ENCODE data around the gene MRPL42. TPM values are rescaled to one million over a fixed set of nuclear protein-coding genes. Genes with fewer than 3 reads are reported as not detected.
A peak's percentile ranks its signal among the peaks of the same experiment; 100 is the strongest.

MRPL42 gene
- total and polyA plus RNA-seq, 11 donors, result 23.0 to 53.0 (median 46.2) TPM

DNA sequence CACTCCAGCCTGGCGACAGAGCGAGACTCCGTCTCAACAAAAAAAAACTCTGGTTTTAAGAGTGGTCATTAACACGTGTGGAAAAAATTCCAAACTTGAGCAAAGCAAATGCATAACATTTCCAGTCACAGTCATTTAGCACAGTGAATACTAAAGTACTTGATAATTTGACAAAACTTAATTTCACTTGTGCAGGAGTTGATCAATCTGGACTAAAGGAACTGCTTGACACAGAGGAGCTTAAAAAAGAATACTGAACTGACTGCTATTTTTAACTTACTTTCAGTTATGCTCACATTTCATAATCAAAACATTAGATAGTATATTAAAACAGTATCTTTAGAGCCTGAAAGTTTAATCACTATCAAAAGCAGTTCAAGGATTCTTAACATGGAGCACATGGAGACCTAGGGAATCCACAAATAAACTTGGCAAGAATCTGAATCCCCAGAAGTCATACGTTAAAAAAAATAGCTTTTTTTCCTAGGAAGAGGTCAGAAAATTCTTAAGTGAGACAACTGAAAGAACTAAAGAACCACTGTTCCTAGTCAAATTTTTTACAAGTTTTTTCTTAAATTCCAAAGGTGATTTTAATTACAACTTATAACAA, 33.0 kb upstream of the MRPL42 start:
- DNase-seq, result no peak
- H3K4me3 ChIP-seq, result peak overlapping the region in 9 of 12 donors; percentile 11 to 29 (median 19)
- peak overlapping the region; percentile 44 to 69 (median 56) for H3K27ac ChIP-seq
- peaks cover 9 to 91% (median 62%) of the 10 kb centered on the region in 12 donors for H3K4me1 ChIP-seq
- ATAC-seq, result peak in 3 of 4 donors; percentile 27 to 49 (median 40)
- 27 to 44% (median 36%) methylated on average over 5 of the region's 5 CpGs for WGBS, 4 donors
- H3K36me3 ChIP-seq, result no peaks in the 10 kb centered on the region
- H3K27me3 ChIP-seq, result no peaks in the 10 kb centered on the region
- no peaks in the 10 kb centered on the region for H3K9me3 ChIP-seq
- intact Hi-C loops (cut with DNase I), result no loop called here
- TF ChIP-seq, protein P1, sequence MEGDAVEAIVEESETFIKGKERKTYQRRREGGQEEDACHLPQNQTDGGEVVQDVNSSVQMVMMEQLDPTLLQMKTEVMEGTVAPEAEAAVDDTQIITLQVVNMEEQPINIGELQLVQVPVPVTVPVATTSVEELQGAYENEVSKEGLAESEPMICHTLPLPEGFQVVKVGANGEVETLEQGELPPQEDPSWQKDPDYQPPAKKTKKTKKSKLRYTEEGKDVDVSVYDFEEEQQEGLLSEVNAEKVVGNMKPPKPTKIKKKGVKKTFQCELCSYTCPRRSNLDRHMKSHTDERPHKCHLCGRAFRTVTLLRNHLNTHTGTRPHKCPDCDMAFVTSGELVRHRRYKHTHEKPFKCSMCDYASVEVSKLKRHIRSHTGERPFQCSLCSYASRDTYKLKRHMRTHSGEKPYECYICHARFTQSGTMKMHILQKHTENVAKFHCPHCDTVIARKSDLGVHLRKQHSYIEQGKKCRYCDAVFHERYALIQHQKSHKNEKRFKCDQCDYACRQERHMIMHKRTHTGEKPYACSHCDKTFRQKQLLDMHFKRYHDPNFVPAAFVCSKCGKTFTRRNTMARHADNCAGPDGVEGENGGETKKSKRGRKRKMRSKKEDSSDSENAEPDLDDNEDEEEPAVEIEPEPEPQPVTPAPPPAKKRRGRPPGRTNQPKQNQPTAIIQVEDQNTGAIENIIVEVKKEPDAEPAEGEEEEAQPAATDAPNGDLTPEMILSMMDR (IDR thresholded peaks at IDR 0.05), result no peak
- TF ChIP-seq POLR2A (IDR thresholded peaks at IDR 0.05), result no peak

DNA sequence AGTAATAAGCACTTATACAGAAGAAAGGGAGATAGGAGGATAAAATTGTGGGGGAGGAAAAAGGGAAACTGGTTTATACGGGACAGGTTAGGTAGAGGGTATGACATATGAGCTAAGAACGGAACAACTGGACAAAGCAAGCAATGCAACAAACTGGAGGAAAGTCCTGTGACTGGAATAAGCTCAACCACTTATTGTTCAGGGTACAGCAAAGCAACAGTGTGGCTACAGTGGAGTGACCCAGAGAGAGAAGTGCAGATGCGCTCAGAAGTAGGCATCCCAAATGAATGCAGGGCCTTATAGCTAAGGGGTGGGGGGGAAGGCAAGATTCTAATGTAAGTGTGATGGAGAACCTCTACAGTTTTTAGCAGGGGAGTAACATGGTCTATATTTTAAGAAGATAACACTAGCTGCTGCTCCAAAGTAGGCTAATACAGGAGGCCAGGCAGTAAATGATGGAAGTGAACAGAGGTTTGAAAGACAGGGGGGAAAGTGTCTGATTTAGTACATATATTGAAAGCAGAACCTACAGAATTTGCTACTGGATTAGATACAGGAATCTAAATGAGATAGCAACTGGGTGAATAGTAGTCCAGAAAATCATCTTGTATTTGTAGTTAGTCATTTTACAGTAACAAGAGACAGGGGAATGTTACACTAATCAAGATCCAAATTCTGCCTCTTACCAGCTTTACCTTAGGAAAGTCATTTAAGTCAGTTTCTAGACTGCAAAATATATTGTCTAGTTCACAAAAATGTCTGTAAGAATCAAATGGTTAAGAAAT, 28.9 kb upstream of the MRPL42 start:
- H3K4me3 ChIP-seq, result no peak overlapping the region
- 47 to 59% (median 55%) methylated on average over 3 of the region's 3 CpGs for WGBS, 4 donors

GRCh38 chr12:93440043-93440835, 27.1 kb upstream of the MRPL42 start:
- no peak for DNase-seq
- Histone ChIP-seq H3K27me3 (no peaks in the 10 kb centered on the region), H3K27ac (peak overlapping the region in 4 of 12 donors; percentile 91 to 96 (median 94)), H3K36me3 (no peaks in the 10 kb centered on the region), H3K9me3 (no peaks in the 10 kb centered on the region), H3K4me3 (peak overlapping the region; percentile 68 to 100 (median 94)), H3K4me1 (peaks cover 7 to 65% (median 50%) of the 10 kb centered on the region in 12 donors)
- 22 to 31% (median 24%) methylated on average over 12 of the region's 12 CpGs for WGBS, 4 donors
- TF ChIP-seq, protein P1 (IDR thresholded peaks at IDR 0.05), result no peak
- TF ChIP-seq POLR2A (IDR thresholded peaks at IDR 0.05), result no peak
- no peak for ATAC-seq
- intact Hi-C loops (cut with DNase I), result no loop called here

More for the DNA sequence above, 28.9 kb upstream of the MRPL42 start:
- TF ChIP-seq, protein P1 (IDR thresholded peaks at IDR 0.05), result no peak
- no peak for TF ChIP-seq POLR2A (IDR thresholded peaks at IDR 0.05)
- Histone ChIP-seq H3K36me3 (no peaks in the 10 kb centered on the region), H3K27ac (peak overlapping the region in 3 of 12 donors; percentile 6 to 35 (median 8)), H3K9me3 (no peaks in the 10 kb centered on the region), H3K4me1 (peaks cover 9 to 83% (median 65%) of the 10 kb centered on the region in 12 donors), H3K27me3 (no peaks in the 10 kb centered on the region)
- intact Hi-C loops (cut with DNase I), result no loop called here
- DNase-seq (no peak), ATAC-seq (no peak)

Measured in heart left ventricle (tissue), 16 donors.